HepG2 (cell line): ENCODE data around the gene NPBWR2. TPM values are rescaled to one million over a fixed set of nuclear protein-coding genes. Genes with fewer than 3 reads are reported as not detected.

Source experiments
- ARNTL ChIP-seq: sonication (generic); formaldehyde crosslinking; IDR thresholded peaks from 2 replicates; pipeline ENCODE4 v1.4.0; 2020; ENCODE audit warnings: mild to moderate bottlenecking, missing genetic modification reagents
- CEBPG ChIP-seq: IDR thresholded peaks from 2 replicates; pipeline ENCODE4 v1.6.1; 2016
- FOXC1 ChIP-seq: sonication (generic); formaldehyde crosslinking; IDR thresholded peaks from 2 replicates; pipeline ENCODE4 v1.8.0; 2022; ENCODE audit warnings: mild to moderate bottlenecking, missing genetic modification reagents, borderline replicate concordance
- HNF4G ChIP-seq, 2 experiments: sonication (generic) in 1 of 2; formaldehyde crosslinking in 1 of 2; IDR thresholded peaks; 2 replicates each; pipeline versions ENCODE4 v1.4.0 to v1.6.1; 2011 to 2020; ENCODE audit warnings: borderline replicate concordance in 2 of 2, low read depth in 2 of 2, mild to moderate bottlenecking in 2 of 2, low read length in 1 of 2, missing genetic modification reagents in 1 of 2, moderate library complexity in 1 of 2
- KAT7 ChIP-seq: IDR thresholded peaks from 2 replicates; pipeline ENCODE4 v1.6.1; 2018; ENCODE audit warnings: borderline replicate concordance, missing compliant biosample characterization
- MED1 ChIP-seq: sonication (generic); formaldehyde crosslinking; IDR thresholded peaks from 2 replicates; pipeline ENCODE4 v1.4.0; 2020; ENCODE audit warnings: missing genetic modification reagents
- RXRB ChIP-seq: IDR thresholded peaks from 2 replicates; pipeline ENCODE4 v1.6.1; 2016; ENCODE audit warnings: borderline replicate concordance, missing genetic modification reagents, missing compliant biosample characterization
- polyA plus RNA-seq, 8 experiments: library from polyadenylated mRNA; depleted of rRNA in 3 of 8; stranded (reverse) in 7 of 8; unstranded in 1 of 8; fragments of >200 nt; fragmentation: Illumina TruSeq in 4 of 8; extraction: Trizol in 4 of 8; gene quantifications; 2 replicates each; pipeline versions ENCODE4 v1.2.1 to v1.2.3, GENCODE V29; 2011 to 2016; ENCODE audit warnings: low read depth in 4 of 8, missing spikeins in 1 of 8, mixed read lengths in 1 of 8; ENCODE audit not compliant: insufficient read depth in 1 of 8
- total RNA-seq, 5 experiments: library from RNA; depleted of rRNA; stranded (reverse); fragments of >200 nt; fragmentation: Illumina TruSeq; extraction: Trizol; gene quantifications; 2 replicates each; pipeline ENCODE4 v1.2.3, GENCODE V29; 2016; ENCODE audit warnings: low read depth in 1 of 5
- TF ChIP-seq, protein P1 (sequence below): IDR thresholded peaks from 2 replicates; pipeline ENCODE4 v1.6.1; 2016; ENCODE audit warnings: mild to moderate bottlenecking
- TF ChIP-seq, protein P2 (sequence below): sonication (generic); formaldehyde crosslinking; IDR thresholded peaks from 2 replicates; pipeline ENCODE4 v1.4.0; 2020; ENCODE audit warnings: missing genetic modification reagents
- TF ChIP-seq, protein P3 (sequence below): sonication (generic); formaldehyde crosslinking; conservative IDR thresholded peaks from 2 replicates; pipeline ENCODE4 v1.4.0; 2020; ENCODE audit warnings: missing genetic modification reagents
- TF ChIP-seq, protein P4 (sequence below): IDR thresholded peaks from 2 replicates; pipeline ENCODE4 v1.6.1; 2018; ENCODE audit warnings: missing genetic modification reagents
- TF ChIP-seq, protein P5 (sequence below): sonication (generic); formaldehyde crosslinking; IDR thresholded peaks from 2 replicates; pipeline ENCODE4 v1.4.0; 2020; ENCODE audit warnings: low read depth, mild to moderate bottlenecking, missing genetic modification reagents
- TF ChIP-seq, protein P6 (sequence below): sonication (generic); formaldehyde crosslinking; IDR thresholded peaks from 2 replicates; pipeline ENCODE4 v1.4.0; 2020; ENCODE audit warnings: missing genetic modification reagents, borderline replicate concordance

The NPBWR2 gene
- total and polyA plus RNA-seq, 2 of the 13 experiments (the other 11 are each of a cell fraction or from before 2014, with no cell fraction given): not detected

DNA sequence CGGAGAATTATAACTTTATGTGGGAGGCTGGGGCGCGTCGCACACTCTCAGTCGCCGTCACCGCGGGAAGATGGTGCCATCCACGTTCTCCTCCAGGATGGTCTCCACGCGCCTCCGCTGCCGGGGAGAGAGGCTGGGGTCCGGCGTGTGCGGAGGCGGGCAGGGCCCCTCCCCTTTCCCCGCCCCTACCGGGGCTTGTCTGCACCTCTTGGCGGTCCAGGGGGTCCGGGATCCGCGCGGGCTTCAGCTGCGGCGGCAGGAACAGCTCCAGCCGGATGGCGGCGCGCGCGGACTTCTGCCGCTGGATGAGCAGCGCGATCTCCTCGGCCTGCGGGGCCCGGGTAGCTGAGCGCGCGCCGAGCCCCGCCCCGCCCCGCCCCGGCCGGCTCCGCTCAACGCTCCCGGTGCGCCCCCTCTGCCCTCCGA is 24.0 kb downstream of the NPBWR2 start (continued):
- TF ChIP-seq MED1 (peak; percentile 36; the same call in 1 of the 2 replicates), KAT7 (CRISPR knock-in tag) (no peak; the same call in 1 of the 2 replicates), FOXC1 (peak; percentile 35; the same call in 1 of the 2 replicates), HNF4G (IDR thresholded peaks at IDR 0.05; ENCODE audit: borderline replicate concordance, low read depth, low read length) (no peak), HNF4G (CRISPR knock-in tag; IDR thresholded peaks at IDR 0.05; ENCODE audit: borderline replicate concordance, low read depth) (no peak), ARNTL (CRISPR knock-in tag) (no peak), CEBPG (CRISPR knock-in tag) (no peak), RXRB (CRISPR knock-in tag) (peak; percentile 29; the same call in 1 of the 2 replicates)
- TF ChIP-seq, protein P1, sequence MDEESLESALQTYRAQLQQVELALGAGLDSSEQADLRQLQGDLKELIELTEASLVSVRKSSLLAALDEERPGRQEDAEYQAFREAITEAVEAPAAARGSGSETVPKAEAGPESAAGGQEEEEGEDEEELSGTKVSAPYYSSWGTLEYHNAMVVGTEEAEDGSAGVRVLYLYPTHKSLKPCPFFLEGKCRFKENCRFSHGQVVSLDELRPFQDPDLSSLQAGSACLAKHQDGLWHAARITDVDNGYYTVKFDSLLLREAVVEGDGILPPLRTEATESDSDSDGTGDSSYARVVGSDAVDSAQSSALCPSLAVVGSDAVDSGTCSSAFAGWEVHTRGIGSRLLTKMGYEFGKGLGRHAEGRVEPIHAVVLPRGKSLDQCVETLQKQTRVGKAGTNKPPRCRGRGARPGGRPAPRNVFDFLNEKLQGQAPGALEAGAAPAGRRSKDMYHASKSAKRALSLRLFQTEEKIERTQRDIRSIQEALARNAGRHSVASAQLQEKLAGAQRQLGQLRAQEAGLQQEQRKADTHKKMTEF (CRISPR knock-in tag): 0 out of 2 replicates have a peak, but pooled peaks have one; percentile 65
- TF ChIP-seq, protein P2, sequence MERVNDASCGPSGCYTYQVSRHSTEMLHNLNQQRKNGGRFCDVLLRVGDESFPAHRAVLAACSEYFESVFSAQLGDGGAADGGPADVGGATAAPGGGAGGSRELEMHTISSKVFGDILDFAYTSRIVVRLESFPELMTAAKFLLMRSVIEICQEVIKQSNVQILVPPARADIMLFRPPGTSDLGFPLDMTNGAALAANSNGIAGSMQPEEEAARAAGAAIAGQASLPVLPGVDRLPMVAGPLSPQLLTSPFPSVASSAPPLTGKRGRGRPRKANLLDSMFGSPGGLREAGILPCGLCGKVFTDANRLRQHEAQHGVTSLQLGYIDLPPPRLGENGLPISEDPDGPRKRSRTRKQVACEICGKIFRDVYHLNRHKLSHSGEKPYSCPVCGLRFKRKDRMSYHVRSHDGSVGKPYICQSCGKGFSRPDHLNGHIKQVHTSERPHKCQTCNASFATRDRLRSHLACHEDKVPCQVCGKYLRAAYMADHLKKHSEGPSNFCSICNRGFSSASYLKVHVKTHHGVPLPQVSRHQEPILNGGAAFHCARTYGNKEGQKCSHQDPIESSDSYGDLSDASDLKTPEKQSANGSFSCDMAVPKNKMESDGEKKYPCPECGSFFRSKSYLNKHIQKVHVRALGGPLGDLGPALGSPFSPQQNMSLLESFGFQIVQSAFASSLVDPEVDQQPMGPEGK (CRISPR knock-in tag): peak; percentile 50; the same call in 1 of the 2 replicates
- TF ChIP-seq, protein P3, sequence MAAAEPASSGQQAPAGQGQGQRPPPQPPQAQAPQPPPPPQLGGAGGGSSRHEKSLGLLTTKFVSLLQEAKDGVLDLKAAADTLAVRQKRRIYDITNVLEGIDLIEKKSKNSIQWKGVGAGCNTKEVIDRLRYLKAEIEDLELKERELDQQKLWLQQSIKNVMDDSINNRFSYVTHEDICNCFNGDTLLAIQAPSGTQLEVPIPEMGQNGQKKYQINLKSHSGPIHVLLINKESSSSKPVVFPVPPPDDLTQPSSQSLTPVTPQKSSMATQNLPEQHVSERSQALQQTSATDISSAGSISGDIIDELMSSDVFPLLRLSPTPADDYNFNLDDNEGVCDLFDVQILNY: peak; percentile 41; the same call in 1 of the 2 replicates
- TF ChIP-seq, protein P4, sequence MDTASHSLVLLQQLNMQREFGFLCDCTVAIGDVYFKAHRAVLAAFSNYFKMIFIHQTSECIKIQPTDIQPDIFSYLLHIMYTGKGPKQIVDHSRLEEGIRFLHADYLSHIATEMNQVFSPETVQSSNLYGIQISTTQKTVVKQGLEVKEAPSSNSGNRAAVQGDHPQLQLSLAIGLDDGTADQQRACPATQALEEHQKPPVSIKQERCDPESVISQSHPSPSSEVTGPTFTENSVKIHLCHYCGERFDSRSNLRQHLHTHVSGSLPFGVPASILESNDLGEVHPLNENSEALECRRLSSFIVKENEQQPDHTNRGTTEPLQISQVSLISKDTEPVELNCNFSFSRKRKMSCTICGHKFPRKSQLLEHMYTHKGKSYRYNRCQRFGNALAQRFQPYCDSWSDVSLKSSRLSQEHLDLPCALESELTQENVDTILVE (CRISPR knock-in tag): peak; percentile 45; the same call in 1 of the 2 replicates
- TF ChIP-seq, protein P5, sequence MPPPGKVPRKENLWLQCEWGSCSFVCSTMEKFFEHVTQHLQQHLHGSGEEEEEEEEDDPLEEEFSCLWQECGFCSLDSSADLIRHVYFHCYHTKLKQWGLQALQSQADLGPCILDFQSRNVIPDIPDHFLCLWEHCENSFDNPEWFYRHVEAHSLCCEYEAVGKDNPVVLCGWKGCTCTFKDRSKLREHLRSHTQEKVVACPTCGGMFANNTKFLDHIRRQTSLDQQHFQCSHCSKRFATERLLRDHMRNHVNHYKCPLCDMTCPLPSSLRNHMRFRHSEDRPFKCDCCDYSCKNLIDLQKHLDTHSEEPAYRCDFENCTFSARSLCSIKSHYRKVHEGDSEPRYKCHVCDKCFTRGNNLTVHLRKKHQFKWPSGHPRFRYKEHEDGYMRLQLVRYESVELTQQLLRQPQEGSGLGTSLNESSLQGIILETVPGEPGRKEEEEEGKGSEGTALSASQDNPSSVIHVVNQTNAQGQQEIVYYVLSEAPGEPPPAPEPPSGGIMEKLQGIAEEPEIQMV (CRISPR knock-in tag): no peak
- TF ChIP-seq, protein P6, sequence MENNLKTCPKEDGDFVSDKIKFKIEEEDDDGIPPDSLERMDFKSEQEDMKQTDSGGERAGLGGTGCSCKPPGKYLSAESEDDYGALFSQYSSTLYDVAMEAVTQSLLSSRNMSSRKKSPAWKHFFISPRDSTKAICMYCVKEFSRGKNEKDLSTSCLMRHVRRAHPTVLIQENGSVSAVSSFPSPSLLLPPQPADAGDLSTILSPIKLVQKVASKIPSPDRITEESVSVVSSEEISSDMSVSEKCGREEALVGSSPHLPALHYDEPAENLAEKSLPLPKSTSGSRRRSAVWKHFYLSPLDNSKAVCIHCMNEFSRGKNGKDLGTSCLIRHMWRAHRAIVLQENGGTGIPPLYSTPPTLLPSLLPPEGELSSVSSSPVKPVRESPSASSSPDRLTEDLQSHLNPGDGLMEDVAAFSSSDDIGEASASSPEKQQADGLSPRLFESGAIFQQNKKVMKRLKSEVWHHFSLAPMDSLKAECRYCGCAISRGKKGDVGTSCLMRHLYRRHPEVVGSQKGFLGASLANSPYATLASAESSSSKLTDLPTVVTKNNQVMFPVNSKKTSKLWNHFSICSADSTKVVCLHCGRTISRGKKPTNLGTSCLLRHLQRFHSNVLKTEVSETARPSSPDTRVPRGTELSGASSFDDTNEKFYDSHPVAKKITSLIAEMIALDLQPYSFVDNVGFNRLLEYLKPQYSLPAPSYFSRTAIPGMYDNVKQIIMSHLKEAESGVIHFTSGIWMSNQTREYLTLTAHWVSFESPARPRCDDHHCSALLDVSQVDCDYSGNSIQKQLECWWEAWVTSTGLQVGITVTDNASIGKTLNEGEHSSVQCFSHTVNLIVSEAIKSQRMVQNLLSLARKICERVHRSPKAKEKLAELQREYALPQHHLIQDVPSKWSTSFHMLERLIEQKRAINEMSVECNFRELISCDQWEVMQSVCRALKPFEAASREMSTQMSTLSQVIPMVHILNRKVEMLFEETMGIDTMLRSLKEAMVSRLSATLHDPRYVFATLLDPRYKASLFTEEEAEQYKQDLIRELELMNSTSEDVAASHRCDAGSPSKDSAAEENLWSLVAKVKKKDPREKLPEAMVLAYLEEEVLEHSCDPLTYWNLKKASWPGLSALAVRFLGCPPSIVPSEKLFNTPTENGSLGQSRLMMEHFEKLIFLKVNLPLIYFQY (CRISPR knock-in tag): 0 out of 2 replicates have a peak, but pooled peaks have one; percentile 55
